Kidney epithelial cell (primary cell): ENCODE results near the gene RHBDD3. TPM values are rescaled to one million over a fixed set of nuclear protein-coding genes. Genes with fewer than 3 reads are reported as not detected.

Experiments used
- DNase-seq: peaks from one replicate; pipeline ENCODE4 v3.0.0-alpha.2; 2010; ENCODE audit warnings: low read depth
- H3K27me3 ChIP-seq: 2 replicates; pipeline ENCODE4 v1.6.0; 2011; ENCODE audit warnings: low read length; ENCODE audit not compliant: control insufficient read depth, insufficient read depth
- H3K36me3 ChIP-seq: 2 replicates; pipeline ENCODE4 v1.5.1; 2011; ENCODE audit warnings: low read length; ENCODE audit not compliant: control insufficient read depth, insufficient read depth
- H3K4me3 ChIP-seq: 2 replicates; pipeline ENCODE4 v1.5.1; 2011; ENCODE audit warnings: low read depth, mild to moderate bottlenecking, control low read depth, low read length
- CTCF ChIP-seq: IDR thresholded peaks from 2 replicates; pipeline ENCODE4 v1.5.1; 2011; ENCODE audit warnings: mild to moderate bottlenecking, moderate library complexity, low read length, control low read depth, inconsistent platforms; ENCODE audit not compliant: insufficient read depth, poor library complexity, severe bottlenecking
- total RNA-seq: library from RNA; depleted of rRNA; stranded (reverse); fragments of >200 nt; gene quantifications from 2 replicates; pipeline ENCODE4 v1.2.3, GENCODE V29; 2015

Gene RHBDD3
- total RNA-seq, 1 donor from 2014 or later, result 51.8 TPM

DNA sequence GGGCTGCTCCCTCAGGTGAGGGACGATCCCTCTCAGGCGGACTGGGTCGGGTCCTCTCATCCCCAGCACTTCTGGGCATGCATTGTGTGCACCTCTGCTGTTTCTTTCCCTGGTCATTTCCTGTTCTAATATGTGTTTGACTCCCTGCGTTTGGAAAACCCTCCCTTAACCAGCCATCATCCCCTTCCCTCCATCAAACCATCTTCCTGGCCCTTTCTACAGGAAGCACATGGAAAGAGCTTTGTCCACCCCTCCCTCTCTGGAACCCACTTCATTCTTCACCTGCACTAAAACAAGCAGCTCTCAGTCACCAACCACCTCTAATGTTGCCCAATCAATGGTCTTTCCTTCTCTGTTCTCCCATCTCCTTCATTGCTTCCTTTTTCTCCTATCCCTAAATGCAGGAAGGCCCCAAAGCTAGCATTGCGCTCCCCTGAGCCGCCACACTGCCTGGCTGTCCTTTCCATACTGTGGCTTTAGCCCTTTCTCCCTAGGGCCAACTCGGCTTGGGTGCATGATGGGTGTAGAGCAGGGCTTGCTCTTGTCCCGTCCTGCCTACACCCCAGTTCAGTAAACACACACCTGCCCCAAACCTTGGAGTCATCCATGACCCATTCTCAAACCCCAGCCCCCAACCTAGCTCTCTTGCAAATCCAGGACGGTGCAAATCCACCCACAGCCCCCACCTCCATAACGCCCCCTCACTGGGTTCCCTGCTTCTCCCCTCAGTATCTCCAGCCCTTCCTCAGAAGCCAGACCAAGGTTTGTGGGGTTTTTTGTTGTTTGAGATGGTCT lies 33.2 kb upstream of the RHBDD3 start:
- Histone ChIP-seq H3K36me3 (peaks cover 4% of the 10 kb centered on the region), H3K4me3 (no peak overlapping the region), H3K27me3 (no peaks in the 10 kb centered on the region)
- no peak for TF ChIP-seq CTCF
- DNase-seq, result no peak

DNA sequence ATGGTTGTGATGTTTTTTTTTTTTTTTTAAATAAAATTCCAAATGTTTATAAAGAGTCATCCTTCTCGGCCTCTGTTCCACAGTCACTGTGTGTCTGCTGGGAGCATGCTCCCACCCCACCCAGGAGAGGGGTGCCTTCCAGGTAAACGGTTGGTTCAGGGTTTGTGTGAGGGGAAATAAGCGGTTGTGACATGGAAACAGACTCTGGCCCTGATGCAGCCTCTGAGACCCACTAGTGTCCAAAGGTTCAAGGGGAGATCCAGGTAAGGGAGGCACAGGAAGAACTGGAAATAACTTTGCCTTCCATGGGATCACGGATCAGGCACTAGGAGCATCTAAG lies 32.7 kb upstream of the RHBDD3 start:
- no peak for TF ChIP-seq CTCF
- no peak overlapping the region for H3K4me3 ChIP-seq
- H3K36me3 ChIP-seq, result peaks cover 4% of the 10 kb centered on the region
- DNase-seq, result no peak
- H3K27me3 ChIP-seq, result no peaks in the 10 kb centered on the region

GRCh38 chr22:29299136-29299900 lies 31.5 kb upstream of the RHBDD3 start:
- peaks cover 4% of the 10 kb centered on the region for H3K36me3 ChIP-seq
- no peak overlapping the region for H3K4me3 ChIP-seq
- TF ChIP-seq CTCF, result no peak
- H3K27me3 ChIP-seq, result no peaks in the 10 kb centered on the region
- DNase-seq, result no peak

GRCh38 chr22:29298641-29299040 lies 30.9 kb upstream of the RHBDD3 start:
- Histone ChIP-seq H3K36me3 (peaks cover 4% of the 10 kb centered on the region), H3K4me3 (no peak overlapping the region), H3K27me3 (no peaks in the 10 kb centered on the region)
- TF ChIP-seq CTCF, result no peak
- DNase-seq, result no peak

DNA sequence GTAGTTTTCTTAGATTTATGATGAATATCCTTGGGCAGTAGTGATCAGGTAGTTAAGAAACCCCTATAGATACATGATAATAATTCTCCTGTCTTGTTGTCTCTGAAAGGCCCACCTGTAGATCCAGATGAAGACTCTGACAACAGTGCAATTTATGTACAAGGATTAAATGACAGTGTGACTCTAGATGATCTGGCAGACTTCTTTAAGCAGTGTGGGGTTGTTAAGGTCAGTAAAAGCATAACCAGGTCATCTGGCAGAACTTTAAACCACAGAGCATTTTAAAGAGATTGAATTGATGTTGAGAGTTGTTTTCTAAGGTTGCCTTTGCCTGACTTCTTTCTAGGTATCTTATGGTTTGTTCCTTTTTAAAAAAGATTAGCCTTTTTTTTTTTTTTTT lies 24.6 kb upstream of the RHBDD3 start:
- peaks cover 2% of the 10 kb centered on the region for H3K36me3 ChIP-seq
- TF ChIP-seq CTCF, result no peak
- no peaks in the 10 kb centered on the region for H3K27me3 ChIP-seq
- DNase-seq, result no peak
- H3K4me3 ChIP-seq, result no peak overlapping the region
